GM18868 (cell line): ENCODE results near the gene RPL12.

Experiments
- ATAC-seq: cut with Tn5 transposase; IDR thresholded peaks from one replicate; pipeline ENCODE4 v1.9.1; 2021; ENCODE audit warnings: mild to moderate bottlenecking, moderate library complexity; ENCODE audit not compliant: unreplicated experiment

The RPL12 gene

DNA sequence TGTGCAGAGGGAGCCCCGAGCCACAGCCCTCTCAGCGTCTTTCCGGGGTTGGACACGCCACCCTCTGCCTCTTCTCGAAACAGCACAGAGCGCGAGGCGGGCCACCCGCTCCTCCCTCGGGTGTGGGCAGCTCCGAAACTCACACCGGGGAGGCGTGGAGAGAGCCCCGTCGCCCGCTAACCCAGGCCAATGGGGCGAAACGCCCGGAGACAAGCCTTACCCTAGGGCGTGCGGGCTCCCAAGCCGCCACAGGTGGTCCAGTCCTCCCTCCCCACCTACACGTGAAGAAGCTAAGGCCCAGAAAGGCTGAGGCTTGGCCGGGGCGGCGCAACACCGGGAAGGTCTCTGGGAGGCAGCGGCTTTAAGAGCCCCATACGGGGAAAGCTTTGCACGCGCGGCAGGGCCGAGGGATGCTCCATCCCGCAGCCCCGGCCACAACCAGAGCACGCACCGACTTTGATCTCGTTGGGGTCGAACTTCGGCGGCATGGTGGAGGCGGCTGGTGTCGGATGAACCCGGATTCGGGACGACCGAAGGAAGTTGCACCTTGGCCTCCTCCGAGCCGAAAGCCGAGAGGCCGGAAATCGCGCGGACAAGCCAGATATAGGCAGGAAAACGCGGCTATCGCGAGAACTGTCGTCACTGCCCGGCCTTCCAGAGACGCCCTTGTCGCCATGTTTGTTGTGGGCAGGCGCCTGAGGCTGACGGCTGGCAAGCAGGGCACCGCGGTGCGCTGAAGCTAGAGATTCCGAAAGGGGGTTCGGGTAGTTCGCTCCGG lies at the start of gene RPL12, which contains the start of gene LRSAM1:
Gene RPL12 (minus strand): TSS at position 577 of the 778 bp plus-strand sequence. CDS start 89 bp downstream, at position 488.
Gene LRSAM1 (plus strand): TSS at position 681 of the 778 bp plus-strand sequence. CDS start 3,018 bp downstream, outside the sequence.
- peak; percentile 68 for ATAC-seq

DNA sequence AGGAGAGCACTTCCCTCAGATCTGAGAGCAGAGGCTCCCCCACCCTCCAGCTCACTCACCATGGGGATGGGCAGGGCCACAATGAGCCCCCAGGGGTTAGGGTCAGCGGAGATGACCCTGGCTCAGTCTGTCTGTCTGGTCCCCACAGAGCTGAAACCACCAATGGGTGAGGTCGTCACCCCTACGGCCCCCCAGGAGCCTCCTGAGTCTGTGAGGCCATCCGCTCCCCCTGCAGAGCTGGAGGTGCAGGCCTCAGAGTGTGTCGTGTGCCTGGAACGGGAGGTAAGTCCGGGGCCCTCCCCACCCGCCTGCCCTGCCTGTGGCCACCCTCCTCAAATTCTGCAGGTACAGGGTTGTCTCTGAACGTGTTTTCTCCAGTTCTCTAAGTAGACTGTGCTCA lies 49.7 kb upstream of the RPL12 start:
- no peak for ATAC-seq

DNA sequence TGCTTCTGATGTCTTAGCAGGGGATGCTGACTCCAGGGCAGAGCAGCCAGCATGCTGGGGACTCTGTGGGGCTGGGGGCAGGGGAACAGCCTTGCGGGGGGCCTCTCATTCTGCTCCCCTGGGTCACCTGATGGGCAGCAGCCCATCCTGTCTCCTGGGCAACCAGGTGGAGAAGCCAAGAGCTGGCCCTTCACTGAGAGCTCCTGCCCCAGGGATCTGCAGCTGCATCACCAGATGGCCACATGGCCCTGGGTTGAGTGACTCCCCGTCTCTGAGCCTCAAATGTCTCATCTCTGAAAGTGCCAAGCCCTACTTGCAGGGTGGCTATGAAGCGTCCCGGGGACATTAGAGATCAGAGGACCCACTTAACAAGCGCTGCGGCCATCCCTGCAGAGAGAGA lies 49.2 kb upstream of the RPL12 start:
- no peak for ATAC-seq

DNA sequence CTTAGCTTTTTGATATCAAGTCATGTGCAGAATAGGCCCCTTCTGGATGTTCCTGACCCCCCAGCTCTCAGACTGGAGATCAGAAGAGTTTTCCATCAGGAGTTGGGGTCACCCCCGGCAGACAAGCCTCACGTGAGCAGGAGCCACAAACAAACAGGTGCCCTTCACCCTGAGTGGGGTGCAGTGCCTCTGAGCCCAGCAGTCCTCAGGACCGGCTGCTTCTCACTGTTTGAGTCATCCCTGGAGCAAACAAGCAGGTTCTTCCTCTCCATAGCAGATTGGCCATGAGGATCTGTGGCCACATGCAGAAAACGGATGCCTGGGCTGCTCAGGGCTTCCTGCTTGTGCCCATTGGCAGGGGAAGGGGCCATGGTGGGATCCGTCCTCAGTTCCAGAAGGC lies 47.1 kb upstream of the RPL12 start:
- no peak for ATAC-seq

DNA sequence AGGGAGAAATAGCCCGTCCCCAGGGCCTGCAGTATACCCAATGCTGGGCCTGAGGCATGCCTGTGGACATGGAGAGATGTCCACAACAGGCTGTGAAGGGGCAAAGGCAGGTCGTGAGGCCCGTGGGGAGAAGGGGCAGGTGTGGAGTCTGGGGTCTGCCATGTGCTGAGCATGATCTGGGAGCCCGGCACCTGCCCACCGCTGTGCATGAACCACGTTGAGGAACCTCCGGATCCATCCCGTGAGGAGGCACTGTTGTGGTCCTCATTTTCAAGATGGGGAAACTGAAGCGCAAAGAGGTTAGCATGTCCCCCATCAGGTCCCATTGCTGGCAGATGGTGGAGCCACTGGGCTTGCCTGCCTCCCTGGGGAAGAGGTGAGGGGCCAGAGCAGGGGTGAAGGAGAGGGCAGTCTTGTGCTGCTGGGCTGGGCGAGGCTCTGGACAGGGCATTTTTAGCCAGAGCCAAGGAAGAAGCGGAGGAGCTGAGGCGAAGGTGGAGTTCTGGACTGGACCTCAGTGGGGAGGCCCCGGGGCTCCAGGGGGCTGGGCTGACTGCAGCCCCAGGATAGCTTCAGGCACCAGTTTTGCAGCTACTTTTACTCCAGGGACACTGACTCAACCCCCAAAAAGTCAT lies 46.6 kb upstream of the RPL12 start:
- ATAC-seq: no peak

DNA sequence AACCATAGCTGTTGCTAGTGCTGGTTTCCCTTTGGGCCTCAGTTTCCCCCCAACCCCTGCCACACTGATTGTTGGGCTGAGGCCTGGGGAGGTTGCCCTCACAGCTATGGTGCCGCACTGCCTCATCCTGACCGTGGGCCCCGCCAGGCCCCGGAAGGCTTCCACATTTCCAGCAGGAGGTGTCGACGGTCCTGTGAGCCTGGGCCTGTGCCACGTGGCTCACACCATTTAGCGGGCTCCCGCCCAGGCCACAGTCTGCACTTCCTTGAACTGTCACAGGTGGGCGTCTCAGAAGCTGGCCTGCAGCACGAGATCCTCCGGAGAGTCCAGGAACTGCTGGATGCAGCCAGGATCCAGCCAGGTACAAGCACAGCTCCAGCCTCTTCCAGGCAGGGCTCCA lies 45.8 kb upstream of the RPL12 start:
- ATAC-seq: no peak

DNA sequence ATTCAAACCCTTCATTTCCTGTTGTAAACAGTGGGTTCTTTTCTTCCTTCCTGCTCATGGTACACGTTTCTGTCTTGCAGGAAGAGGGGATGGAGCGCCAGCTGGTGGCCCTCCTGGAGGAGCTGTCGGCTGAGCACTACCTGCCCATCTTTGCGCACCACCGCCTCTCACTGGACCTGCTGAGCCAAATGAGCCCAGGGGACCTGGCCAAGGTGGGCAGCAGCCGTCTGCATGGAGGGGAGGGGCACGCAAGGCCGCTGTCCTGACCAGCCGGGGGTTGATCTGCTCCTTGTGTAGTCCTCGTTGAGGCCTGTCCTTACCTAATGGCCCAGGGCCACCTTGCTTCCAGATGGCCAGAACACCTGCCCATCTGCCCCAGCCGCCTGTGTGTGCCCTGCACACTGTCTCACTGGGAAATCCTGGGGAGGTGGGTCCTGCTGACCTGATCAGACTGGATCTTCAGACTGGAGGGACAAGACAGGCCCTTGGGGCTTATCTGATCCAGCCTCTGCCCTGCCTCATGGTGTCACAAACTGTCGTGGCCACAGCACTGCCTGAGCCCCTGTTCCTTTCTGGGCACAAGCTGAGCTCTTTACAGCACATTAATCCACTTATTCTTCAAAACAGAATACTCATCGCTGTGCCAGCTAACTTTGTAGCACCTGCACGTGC lies 44.8 kb upstream of the RPL12 start:
- ATAC-seq: no peak

DNA sequence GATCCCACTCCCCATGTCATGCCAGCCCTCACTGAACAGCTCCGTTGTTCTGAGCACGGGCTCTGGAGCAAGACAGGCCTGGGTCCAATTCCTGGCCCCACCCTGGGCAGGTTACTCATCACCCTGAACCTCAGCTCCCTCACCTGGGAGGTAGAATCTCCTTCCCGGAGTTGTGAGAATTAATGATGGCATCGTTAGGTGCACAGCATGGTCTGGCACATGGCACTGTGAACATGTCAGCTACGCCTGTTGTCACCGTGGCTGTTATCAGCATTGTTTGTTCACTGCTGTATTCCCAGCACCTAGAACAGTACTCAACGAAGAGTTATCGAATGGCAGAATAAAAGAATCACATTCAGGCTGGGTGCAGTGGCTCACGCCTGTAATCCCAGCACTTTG lies 43.1 kb upstream of the RPL12 start:
- no peak for ATAC-seq

DNA sequence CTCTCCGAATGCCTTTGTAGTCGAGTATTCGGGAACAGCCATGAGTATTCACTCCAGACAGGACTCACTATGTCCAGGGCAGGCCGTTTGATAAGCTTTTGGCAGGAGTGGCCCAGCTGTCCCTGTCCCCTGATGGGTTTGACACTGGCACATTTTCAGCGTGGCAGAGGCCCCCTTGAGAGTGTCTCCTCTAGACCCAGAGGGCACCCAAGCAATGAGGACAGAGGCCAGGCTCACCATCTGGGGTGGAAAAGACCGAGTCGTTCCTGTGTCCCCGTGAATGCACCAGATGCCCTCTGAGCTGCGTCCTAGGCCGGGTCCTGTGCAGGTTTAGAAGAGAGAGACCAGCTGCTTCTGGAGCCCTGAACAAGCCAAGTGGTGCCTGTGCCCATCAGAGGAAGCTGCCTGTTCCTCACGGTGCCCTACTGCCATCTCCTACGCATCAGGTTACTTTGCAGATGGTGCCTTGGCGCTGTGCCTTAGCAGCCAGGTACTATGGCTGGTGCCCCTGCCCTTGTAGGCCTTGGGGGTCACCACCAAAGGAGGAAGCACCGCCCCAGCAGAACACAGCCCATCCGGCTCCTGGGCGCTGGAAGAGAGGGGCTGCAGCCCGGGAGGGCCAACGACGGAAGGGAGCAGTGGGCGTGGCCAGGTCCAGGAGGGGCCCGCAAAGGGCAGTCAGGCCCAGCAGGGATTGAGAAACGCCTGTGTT lies 42.5 kb upstream of the RPL12 start:
- ATAC-seq: no peak

DNA sequence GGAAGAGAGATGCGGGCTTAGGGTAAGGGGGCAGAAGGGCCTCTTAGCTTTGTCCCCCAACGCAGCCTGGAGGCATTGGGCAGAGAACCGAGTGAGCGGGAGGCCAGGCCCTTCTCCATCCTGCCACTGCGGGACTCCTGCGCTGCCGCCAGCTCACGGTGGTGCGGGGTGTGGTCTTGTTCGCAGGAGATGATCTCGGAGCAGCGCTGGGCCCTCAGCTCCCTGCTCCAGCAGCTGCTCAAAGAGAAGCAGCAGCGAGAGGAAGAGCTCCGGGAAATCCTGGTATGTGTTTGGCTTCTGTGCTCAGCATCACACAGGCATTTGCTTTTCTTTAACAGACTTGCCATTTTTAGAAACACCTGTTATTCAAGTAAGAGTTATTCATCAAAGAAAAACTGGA lies 41.4 kb upstream of the RPL12 start:
- ATAC-seq: no peak

DNA sequence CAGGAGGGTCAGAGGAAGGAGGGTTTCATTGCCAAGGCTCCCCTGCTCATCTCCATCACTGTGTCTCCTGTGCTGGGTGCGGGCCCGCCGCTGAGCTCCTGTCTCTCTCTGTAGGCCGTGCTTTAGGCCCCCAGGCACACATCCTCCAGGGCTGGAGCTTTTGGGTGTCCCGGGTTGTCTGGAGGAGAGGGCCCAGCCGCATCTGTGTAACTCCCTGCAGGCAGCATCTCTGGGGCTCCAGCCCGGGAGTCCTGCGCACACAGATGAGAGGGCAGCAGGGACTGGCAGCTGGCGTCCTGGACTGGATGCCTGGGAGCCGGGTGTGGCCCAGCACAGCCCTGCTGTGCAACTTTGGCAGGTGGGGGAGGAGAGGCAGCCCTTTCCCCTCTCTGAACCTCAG lies 40.3 kb upstream of the RPL12 start:
- no peak for ATAC-seq

DNA sequence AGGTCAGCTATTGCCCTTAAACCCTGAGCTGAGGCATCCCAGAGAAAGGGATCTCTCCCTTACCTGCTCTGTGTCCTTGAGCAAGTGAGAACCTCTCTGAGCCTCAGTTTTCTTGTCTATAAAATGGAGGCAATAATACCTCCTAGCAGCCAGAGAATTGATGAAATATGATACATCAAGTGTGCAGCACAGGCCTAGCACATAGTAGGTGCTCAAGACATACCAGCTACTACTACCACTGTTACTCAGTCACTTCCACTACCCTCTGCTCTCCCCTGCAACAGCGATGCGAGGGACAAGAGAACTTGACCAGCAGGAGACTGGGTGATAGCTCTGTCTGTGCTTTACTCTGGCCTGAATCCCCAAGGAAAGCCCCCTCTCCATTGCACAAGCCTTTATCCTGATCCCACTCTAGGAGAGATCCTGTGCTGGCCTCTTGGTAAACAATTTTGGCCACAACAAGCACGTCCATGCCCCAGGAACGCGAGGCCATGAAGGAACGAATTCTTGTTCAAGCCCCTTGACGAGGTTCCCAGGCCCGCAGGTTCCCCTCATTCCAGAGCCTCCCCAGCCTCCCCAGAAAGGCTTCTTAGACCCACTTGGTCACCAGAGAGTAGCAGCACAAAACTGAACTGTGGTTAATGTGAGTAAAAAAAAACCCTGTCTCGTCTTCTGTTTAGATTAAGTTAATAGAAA lies 39.5 kb upstream of the RPL12 start:
- ATAC-seq: no peak

DNA sequence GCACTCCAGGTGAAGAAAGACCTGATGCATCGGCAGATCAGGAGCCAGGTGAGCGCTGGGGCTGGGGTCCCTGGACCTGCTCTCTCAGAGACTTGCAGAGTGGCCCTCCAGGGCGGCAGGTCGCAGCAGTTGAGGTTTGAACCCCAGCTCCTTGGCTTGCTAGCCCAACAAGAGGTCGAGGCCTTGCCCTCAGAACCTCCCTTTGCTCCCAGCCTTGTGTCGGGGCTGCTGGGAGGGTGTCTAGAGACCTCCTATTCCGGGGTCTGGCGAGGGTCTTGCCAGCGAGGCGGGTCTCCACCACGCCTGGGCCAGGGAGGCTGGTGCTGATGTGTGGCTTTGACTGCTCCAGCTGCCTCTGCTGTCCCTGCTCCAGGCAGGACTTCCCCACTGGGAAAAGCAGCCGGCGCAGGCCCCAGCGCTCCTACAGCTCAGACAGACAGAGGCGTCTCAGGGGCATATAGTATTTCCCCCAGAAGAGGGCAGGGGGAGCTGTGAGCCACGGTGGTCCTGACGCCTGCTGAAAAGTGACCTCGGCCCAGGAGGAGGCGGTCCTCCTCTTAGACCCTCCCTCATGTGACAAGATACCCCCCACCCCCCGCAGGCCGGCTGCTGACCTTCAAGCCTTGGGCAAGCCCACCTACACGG lies 38.4 kb upstream of the RPL12 start:
- ATAC-seq: no peak

DNA sequence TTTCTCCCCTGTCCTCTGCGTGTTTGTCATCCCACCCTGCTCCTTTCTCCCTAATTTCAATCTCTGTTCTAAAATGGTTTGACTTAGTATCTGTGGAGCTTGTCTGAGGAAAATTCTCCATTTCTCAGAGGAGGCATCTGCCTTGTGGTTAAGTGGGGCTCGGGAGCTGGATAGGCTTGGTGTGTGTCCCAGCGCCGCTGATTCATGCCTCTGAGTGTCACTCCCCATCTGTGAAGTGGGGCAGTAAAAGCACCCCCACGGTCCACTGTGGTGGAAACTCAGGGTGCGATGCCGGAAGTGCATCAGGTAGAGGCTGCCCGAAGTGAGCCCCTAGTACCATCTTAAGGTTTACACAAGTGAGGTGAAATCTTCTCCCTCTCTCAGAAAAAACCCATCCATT lies 37.7 kb upstream of the RPL12 start:
- no peak for ATAC-seq

DNA sequence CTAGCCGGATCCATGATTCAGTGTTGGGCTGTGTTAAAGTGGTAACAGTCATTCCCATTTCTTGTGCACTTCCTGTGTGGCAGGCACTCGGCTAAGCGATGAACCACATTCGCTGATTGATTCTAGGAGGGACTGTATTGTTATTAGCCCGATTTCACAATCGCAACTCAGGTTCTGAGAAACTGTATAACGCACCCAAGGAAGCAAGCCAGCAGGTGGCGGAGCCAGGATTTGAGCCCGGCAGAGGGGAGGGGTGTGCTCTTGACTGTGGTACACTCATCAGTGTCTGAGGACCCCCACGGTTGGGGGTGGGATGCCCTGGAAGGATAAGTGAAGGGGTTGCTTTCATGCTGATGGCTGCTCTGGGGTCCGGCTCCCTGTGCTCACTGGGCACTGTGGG lies 34.8 kb upstream of the RPL12 start:
- ATAC-seq: no peak

DNA sequence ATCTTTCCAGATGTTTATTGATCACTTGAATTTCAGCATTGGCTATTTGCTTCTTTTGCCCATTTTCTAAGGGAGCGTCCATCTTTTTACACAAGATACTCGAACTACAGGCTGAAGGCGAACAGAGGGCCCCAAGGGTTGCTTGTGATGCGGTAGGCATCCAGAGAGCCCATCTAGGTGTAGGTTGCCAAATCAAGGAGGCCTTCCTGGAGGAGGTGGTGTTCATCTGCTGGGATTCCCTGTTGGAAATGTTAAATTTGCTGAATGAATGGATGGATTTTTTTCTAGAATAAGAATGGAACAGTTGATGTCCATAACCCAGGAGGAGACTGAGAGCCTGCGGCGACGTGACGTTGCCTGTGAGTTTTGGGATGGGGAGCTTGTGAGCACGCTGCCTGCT lies 31.5 kb upstream of the RPL12 start:
- ATAC-seq: no peak

DNA sequence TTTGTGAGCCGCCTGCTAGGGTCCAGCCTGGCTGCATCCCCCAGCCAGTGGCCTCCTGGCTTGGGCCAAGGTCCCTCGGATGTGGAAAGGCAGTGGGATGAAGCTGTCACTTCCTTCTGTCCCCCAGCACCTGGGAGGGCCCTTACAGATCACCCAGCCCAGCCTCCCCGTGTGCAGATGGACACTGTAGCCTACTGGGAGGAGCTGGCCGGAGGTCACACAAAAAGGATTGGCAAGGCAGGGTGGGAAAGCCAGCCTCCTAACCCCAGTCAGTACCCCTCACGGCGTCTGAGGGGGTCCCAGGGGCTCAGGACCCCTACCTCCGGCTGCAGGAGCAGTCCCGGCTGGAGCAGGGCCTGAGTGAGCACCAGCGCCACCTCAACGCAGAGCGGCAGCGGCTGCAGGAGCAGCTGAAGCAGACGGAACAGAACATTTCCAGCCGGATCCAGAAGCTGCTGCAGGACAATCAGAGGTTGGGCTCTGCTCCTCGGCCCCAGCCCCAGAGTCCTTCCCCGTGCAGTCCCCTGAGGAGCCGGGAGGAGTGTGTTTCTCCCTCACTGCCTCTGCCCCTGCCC lies 28.4 kb upstream of the RPL12 start:
- no peak for ATAC-seq

DNA sequence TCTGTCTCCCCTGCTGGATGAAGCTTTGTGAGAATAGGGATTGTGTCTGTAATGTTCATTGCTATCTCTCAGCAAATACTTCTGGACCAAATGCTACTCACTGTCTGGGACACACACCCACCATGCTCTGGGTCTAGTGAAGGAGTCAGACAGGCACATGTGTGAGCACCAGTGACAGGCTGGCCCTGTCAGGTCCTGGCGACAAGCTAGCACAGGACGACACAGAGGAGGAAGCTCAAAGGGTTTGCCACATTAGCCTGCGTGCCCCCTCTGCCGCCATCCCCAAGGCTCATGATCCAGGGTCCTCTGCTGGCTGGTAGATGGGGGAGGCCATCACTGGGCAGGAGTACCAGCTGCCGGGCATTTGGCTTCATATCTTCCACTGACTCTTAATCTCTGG lies 23.4 kb upstream of the RPL12 start:
- no peak for ATAC-seq

DNA sequence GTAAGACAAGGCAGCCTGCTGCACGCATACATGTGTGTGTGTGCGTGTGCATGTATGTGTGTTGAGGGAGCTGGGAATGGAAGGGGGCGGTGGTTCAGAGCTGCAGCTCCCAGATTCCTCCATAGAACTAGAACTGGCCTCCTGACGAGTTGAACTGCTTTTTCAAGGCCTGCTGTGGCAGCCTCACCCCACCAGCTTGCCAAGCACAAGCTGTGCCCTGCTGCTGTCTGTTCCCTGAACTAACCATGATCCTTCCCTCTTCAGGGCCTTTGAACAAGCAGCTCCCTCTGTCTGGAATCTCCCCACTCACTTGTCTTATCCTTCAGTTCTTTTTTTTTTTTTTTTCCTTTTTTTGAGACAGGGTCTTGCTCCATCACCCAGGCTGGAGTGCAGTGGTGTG lies 22.7 kb upstream of the RPL12 start:
- no peak for ATAC-seq

DNA sequence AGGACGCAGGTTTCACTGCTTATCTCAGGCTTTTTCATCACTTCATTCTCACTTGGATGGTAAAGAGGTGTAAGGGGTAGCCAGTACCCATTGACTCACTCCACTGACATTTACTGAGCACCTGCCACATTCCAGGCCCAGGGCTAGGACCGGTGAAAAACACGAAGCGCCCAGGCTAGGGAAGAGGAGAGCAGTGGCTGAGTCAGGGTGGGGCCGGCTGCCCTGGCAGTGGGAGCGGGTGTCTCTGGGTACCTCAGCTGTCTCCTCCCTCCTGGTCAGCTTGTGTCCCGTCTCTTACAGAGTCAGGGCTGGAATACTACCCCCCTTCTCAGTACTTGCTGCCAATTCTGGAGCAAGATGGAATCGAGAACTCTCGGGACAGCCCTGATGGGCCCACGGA lies 22.3 kb upstream of the RPL12 start:
- ATAC-seq: no peak
